K562 (cell line): ENCODE data around the gene APCDD1L. TPM values are rescaled to one million over a fixed set of nuclear protein-coding genes. Genes with fewer than 3 reads are reported as not detected.
A peak's percentile ranks its signal among the peaks of the same experiment; 100 is the strongest.

Experiments used
- ATAC-seq: fragments of 200-7000 bp; cut with Tn5 transposase; 3 replicates; pipeline ENCODE4 v1.9.1; 2020; ENCODE audit warnings: moderate library complexity
- BruUV-seq: library from RNA; stranded (reverse); fragments of 400-500 nt; replicated peaks from 2 replicates; lab custom pipeline; 2021; lab: Mats Ljungman, UMichigan
- CTCF ChIA-PET: fragments of 300-600 bp; formaldehyde crosslinking; extraction: SDS; loops from one replicate; lab custom pipeline; 2021; ENCODE audit warnings: low intra/inter-chr PET ratio; lab: Yijun Ruan, JAX
- POLR2A ChIA-PET: fragments of 300-600, 350-650 bp; sonication (Branson Sonifier 250); formaldehyde crosslinking; extraction: SDS; loops from one replicate; lab custom pipeline; 2021; ENCODE audit warnings: antibody characterized with exemption, inconsistent platforms; lab: Yijun Ruan, JAX
- DNase-seq, 4 experiments: peaks; one replicate each; pipeline versions ENCODE4 v3.0.0 to v3.0.0-alpha.2; 2011 to 2018; ENCODE audit warnings: low spot score in 3 of 4, mixed read lengths in 3 of 4; ENCODE audit errors: extremely low read depth in 1 of 4
- FAIRE-seq: peaks from 2 replicates; lab custom pipeline; 2011; peaks lifted over from hg19 to GRCh38; lab: Jason Lieb, UNC
- H2AFZ ChIP-seq: 2 replicates; pipeline ENCODE4 v1.6.0; 2011; ENCODE audit warnings: low read depth, low read length, control low read depth, inconsistent platforms
- H3K27ac ChIP-seq: fragments of 200-600 bp; 3 replicates; pipeline ENCODE4 v1.8.0; 2011; ENCODE audit warnings: low read depth, mild to moderate bottlenecking, control low read depth, inconsistent platforms, low read length, moderate library complexity, mixed read lengths; ENCODE audit errors: extremely low read depth
- H3K27me3 ChIP-seq, 2 experiments: fragments of 300-600 bp in 1 of 2; 2 replicates in 1 of 2; 3 replicates in 1 of 2; pipeline versions ENCODE4 v1.6.0 to v1.8.0; 2011; ENCODE audit warnings: inconsistent platforms in 2 of 2, low read length in 2 of 2, mild to moderate bottlenecking in 1 of 2, mixed read lengths in 1 of 2, moderate library complexity in 1 of 2; ENCODE audit not compliant: control insufficient read depth in 2 of 2, insufficient read depth in 2 of 2
- H3K36me3 ChIP-seq: fragments of 300-600 bp; 3 replicates; pipeline ENCODE4 v1.8.0; 2011; ENCODE audit warnings: mild to moderate bottlenecking, low read length, inconsistent platforms; ENCODE audit not compliant: control insufficient read depth, insufficient read depth
- H3K4me1 ChIP-seq, 2 experiments: fragments of 200-600 bp in 1 of 2; replicated peaks in 1 of 2; 2 replicates in 1 of 2; 3 replicates in 1 of 2; pipeline versions ENCODE4 v1.5.1 to v1.8.0; 2011; ENCODE audit warnings: inconsistent platforms in 2 of 2, low read length in 2 of 2, mild to moderate bottlenecking in 1 of 2, mixed read lengths in 1 of 2, moderate library complexity in 1 of 2; ENCODE audit not compliant: control insufficient read depth in 2 of 2, insufficient read depth in 2 of 2
- H3K4me2 ChIP-seq: 2 replicates; pipeline ENCODE4 v1.6.1; 2011; ENCODE audit warnings: low read length, control low read depth, inconsistent platforms, mixed read lengths; ENCODE audit not compliant: insufficient read depth
- H3K4me3 ChIP-seq: fragments of 200-600 bp; sonication (generic), shearing (Covaris generic); 2 replicates; pipeline ENCODE4 v1.5.1; 2016; ENCODE audit warnings: control low read depth, inconsistent platforms
- H3K79me2 ChIP-seq: fragments of 200-600 bp; 3 replicates; pipeline ENCODE4 v1.8.0; 2011; ENCODE audit warnings: low read length, inconsistent platforms; ENCODE audit not compliant: control insufficient read depth, insufficient read depth
- H3K9ac ChIP-seq, 2 experiments: 2 replicates each; pipeline versions ENCODE4 v1.6.0 to v1.6.1; 2011; ENCODE audit warnings: low read depth in 2 of 2, low read length in 2 of 2, control low read depth in 1 of 2, inconsistent platforms in 1 of 2, mild to moderate bottlenecking in 1 of 2, mixed read lengths in 1 of 2; ENCODE audit not compliant: insufficient read depth in 1 of 2
- H3K9me1 ChIP-seq: one replicate; pipeline ENCODE4 v1.6.0; 2011; ENCODE audit warnings: inconsistent platforms, mild to moderate bottlenecking, low read length, moderate library complexity; ENCODE audit not compliant: control insufficient read depth, insufficient read depth
- H3K9me3 ChIP-seq: replicated peaks from 2 replicates; pipeline ENCODE4 v1.5.1; 2011; ENCODE audit warnings: low read depth, low read length, inconsistent platforms; ENCODE audit not compliant: control insufficient read depth, insufficient read depth
- H4K20me1 ChIP-seq: replicated peaks from 2 replicates; pipeline ENCODE4 v1.6.1; 2011; ENCODE audit warnings: low read length, inconsistent platforms, mixed read lengths; ENCODE audit not compliant: control insufficient read depth, insufficient read depth
- ZBTB11 ChIP-seq, 3 experiments: fragments of 200-800 bp in 1 of 3; fragments of 250-450 bp in 1 of 3; fragments of 450-650 bp in 1 of 3; sonication (Bioruptor Pico) in 1 of 3; sonication (Bioruptor generic) in 1 of 3; formaldehyde crosslinking in 1 of 3; IDR thresholded peaks; 2 replicates each; pipeline versions ENCODE4 v1.6.1 to v1.8.0; 2016 to 2022; ENCODE audit warnings: mild to moderate bottlenecking in 2 of 3, missing genetic modification characterization in 2 of 3, missing compliant biosample characterization in 1 of 3, moderate library complexity in 1 of 3
- ZNF57 ChIP-seq: fragments of 450-650 bp; formaldehyde crosslinking; IDR thresholded peaks from 2 replicates; pipeline ENCODE4 v1.4.0; 2020; ENCODE audit warnings: mild to moderate bottlenecking, moderate library complexity
- ZNF707 ChIP-seq: fragments of 250-450 bp; sonication (Bioruptor Pico); conservative IDR thresholded peaks from 2 replicates; pipeline ENCODE4 v1.8.0; 2022; ENCODE audit warnings: inconsistent platforms, mild to moderate bottlenecking, moderate library complexity
- WGBS: fragments of 100-300 bp; shearing (Covaris generic); methylation state at CpG from one replicate; pipeline ENCODE4 v1.1.6; 2016; ENCODE audit warnings: low coverage, mixed read lengths; ENCODE audit not compliant: insufficient coverage; ENCODE audit errors: missing lambda C conversion rate; 5-methylcytosine and 5-hydroxymethylcytosine counted together
- in situ Hi-C: fragments of 300-500 bp; cut with MboI; formaldehyde crosslinking; loops from 4 replicates; pipeline ENCODE4 v1.15.0; 2018; ENCODE audit warnings: inconsistent platforms, mixed read lengths
- intact Hi-C: fragments of 100-400 bp; cut with micrococcal nuclease; formaldehyde crosslinking; loops from 2 replicates; pipeline ENCODE4 v1.14.2; 2022
- polyA plus RNA-seq, 8 experiments: library from polyadenylated mRNA; depleted of rRNA in 4 of 8; stranded (reverse) in 5 of 8; unstranded in 3 of 8; fragments of >200 nt; fragmentation: Nextera tagmentation in 2 of 8; fragmentation: Illumina TruSeq in 1 of 8; extraction: Ambion mirVana in 2 of 8; extraction: Trizol in 1 of 8; gene quantifications; 2 replicates each; pipeline versions ENCODE4 v1.2.1 to v1.2.3, GENCODE V29; 2011 to 2014; ENCODE audit warnings: inconsistent platforms in 1 of 8, missing spikeins in 1 of 8
- total RNA-seq, 7 experiments: library from RNA; depleted of rRNA in 6 of 7; stranded (reverse); fragments of >200 nt in 6 of 7; fragmentation: Illumina TruSeq in 2 of 7; extraction: Trizol in 2 of 7; gene quantifications; 2 replicates each; pipeline versions ENCODE4 v1.2.1 to v1.2.3, GENCODE V29; 2011 to 2021; ENCODE audit warnings: low replicate concordance in 1 of 7

APCDD1L gene
- total and polyA plus RNA-seq, 9 of the 15 experiments (the other 6 are each of a cell fraction or from before 2014, with no cell fraction given), result not detected

- ChIA-PET POLR2A (no interaction called here), CTCF (no interaction called here)
- intact Hi-C loops, result no loop called here
These were observed 45.6 kb downstream of the APCDD1L start for GRCh38 chr20:58469616-58470015.

More at GRCh38 chr20:58469616-58470015, 45.6 kb downstream of the APCDD1L start:
- no peak for FAIRE-seq
- H3K4me2 ChIP-seq, result no peak overlapping the region
- H2AFZ ChIP-seq, result no peak overlapping the region
- H3K4me3 ChIP-seq, result no peak overlapping the region
- H4K20me1 ChIP-seq, result no peaks in the 10 kb centered on the region
- DNase-seq, result no peak
- no peaks in the 10 kb centered on the region for H3K79me2 ChIP-seq
- H3K27me3 ChIP-seq, result peaks cover 19 to 65% of the 10 kb centered on the region in 2 experiments; a peak in 4 of 5 replicates
- in situ Hi-C loops, result loop anchor here (10.0 kb wide), 1 partner anchor 355 kb away; no protein-coding TSS in a partner anchor
- WGBS, result 12% methylated on average over 11 of the region's 12 CpGs
- no peak overlapping the region; a peak in 1 of 4 replicates for H3K9ac ChIP-seq
- H3K4me1 ChIP-seq, result peaks cover 0 to 21% of the 10 kb centered on the region in 2 experiments; a peak in 2 of 5 replicates
- ATAC-seq, result no peak
- H3K9me3 ChIP-seq, result no peaks in the 10 kb centered on the region
- H3K9me1 ChIP-seq, result peaks cover 3% of the 10 kb centered on the region
- no TSS peak for BruUV-seq
- TF ChIP-seq ZNF707 (no peak), ZNF57 (CRISPR knock-in tag) (no peak), ZBTB11 (CRISPR knock-in tag; IDR thresholded peaks at IDR 0.05) (0 out of 6 replicates have a peak, but pooled peaks of 1 of the 3 experiments have one; percentile 22)
- TF ChIP-seq, all 486 proteins: peak for 1
- H3K36me3 ChIP-seq, result no peaks in the 10 kb centered on the region
- no peak overlapping the region for H3K27ac ChIP-seq
